ENCODE measurements around the gene TTC28. TPM values are rescaled to one million over a fixed set of nuclear protein-coding genes. Genes with fewer than 3 reads are reported as not detected.
"Not testable (repeated sequence)": the region's sequence is repeated elsewhere in the genome, so short reads cannot be mapped to it uniquely, and the experiment has no call there.

The TTC28 gene
- total RNA-seq, 1 donor from 2014 or later = 1.3 TPM

- no peak overlapping the region for H3K4me3 Mint-ChIP-seq
- no peaks in the 10 kb centered on the region for H3K36me3 Mint-ChIP-seq (ENCODE audit: low read depth)
- intact Hi-C loops (cut with micrococcal nuclease) = no loop called here
- no peaks in the 10 kb centered on the region for H3K4me1 Mint-ChIP-seq
- H3K9me3 Mint-ChIP-seq = no peaks in the 10 kb centered on the region
- H3K27ac Mint-ChIP-seq = no peak overlapping the region
- peaks cover 42% of the 10 kb centered on the region for H3K27me3 Mint-ChIP-seq
- no peak for DNase-seq
Observed at GRCh38 chr22:28498044-28498443, 181.6 kb downstream of the TTC28 start.

GRCh38 chr22:28497188-28497587 lies 182.5 kb downstream of the TTC28 start:
- DNase-seq = no peak
- H3K9me3 Mint-ChIP-seq = no peaks in the 10 kb centered on the region
- intact Hi-C loops (cut with micrococcal nuclease) = no loop called here
- no peak overlapping the region for H3K4me3 Mint-ChIP-seq
- peaks cover 38% of the 10 kb centered on the region for H3K27me3 Mint-ChIP-seq
- H3K27ac Mint-ChIP-seq = no peak overlapping the region
- H3K36me3 Mint-ChIP-seq (ENCODE audit: low read depth) = no peaks in the 10 kb centered on the region
- no peaks in the 10 kb centered on the region for H3K4me1 Mint-ChIP-seq

GRCh38 chr22:28491289-28491688 lies 188.4 kb downstream of the TTC28 start:
- H3K27ac Mint-ChIP-seq; DNase-seq; H3K4me3 Mint-ChIP-seq; H3K4me1 Mint-ChIP-seq; intact Hi-C loops (cut with micrococcal nuclease); H3K36me3 Mint-ChIP-seq (ENCODE audit: low read depth); H3K9me3 Mint-ChIP-seq: not testable (repeated sequence)
- H3K27me3 Mint-ChIP-seq = peaks cover 23% of the 10 kb centered on the region

- no peak overlapping the region for H3K4me3 Mint-ChIP-seq
- H3K4me1 Mint-ChIP-seq = no peaks in the 10 kb centered on the region
- no peak for DNase-seq
- H3K27ac Mint-ChIP-seq = no peak overlapping the region
- H3K9me3 Mint-ChIP-seq = no peaks in the 10 kb centered on the region
- intact Hi-C loops (cut with micrococcal nuclease) = no loop called here
- H3K36me3 Mint-ChIP-seq (ENCODE audit: low read depth) = no peaks in the 10 kb centered on the region
- peaks cover 19% of the 10 kb centered on the region for H3K27me3 Mint-ChIP-seq
Observed at GRCh38 chr22:28488825-28489224, 190.8 kb downstream of the TTC28 start.

- Mint-ChIP-seq H3K4me1 (no peaks in the 10 kb centered on the region), H3K36me3 (ENCODE audit: low read depth) (no peaks in the 10 kb centered on the region), H3K27ac (no peak overlapping the region), H3K4me3 (no peak overlapping the region), H3K27me3 (peaks cover 25% of the 10 kb centered on the region), H3K9me3 (no peaks in the 10 kb centered on the region)
- intact Hi-C loops (cut with micrococcal nuclease) = no loop called here
- no peak for DNase-seq
Observed at GRCh38 chr22:28484662-28485061, 195.0 kb downstream of the TTC28 start.

- no peak overlapping the region for H3K4me3 Mint-ChIP-seq
- intact Hi-C loops (cut with micrococcal nuclease) = no loop called here
- no peaks in the 10 kb centered on the region for H3K9me3 Mint-ChIP-seq
- H3K27ac Mint-ChIP-seq = no peak overlapping the region
- no peaks in the 10 kb centered on the region for H3K36me3 Mint-ChIP-seq (ENCODE audit: low read depth)
- H3K27me3 Mint-ChIP-seq = peaks cover 27% of the 10 kb centered on the region
- no peaks in the 10 kb centered on the region for H3K4me1 Mint-ChIP-seq
- DNase-seq = no peak
Observed at GRCh38 chr22:28481725-28482124, 197.9 kb downstream of the TTC28 start.

- Mint-ChIP-seq H3K36me3 (ENCODE audit: low read depth) (no peaks in the 10 kb centered on the region), H3K27ac (no peak overlapping the region), H3K9me3 (no peaks in the 10 kb centered on the region), H3K4me3 (no peak overlapping the region), H3K27me3 (peaks cover 25% of the 10 kb centered on the region), H3K4me1 (no peaks in the 10 kb centered on the region)
- intact Hi-C loops (cut with micrococcal nuclease) = no loop called here
- no peak for DNase-seq
Observed at GRCh38 chr22:28480000-28480715, 199.5 kb downstream of the TTC28 start.

- Mint-ChIP-seq H3K9me3 (no peaks in the 10 kb centered on the region), H3K27me3 (peaks cover 21% of the 10 kb centered on the region), H3K4me1 (no peaks in the 10 kb centered on the region), H3K4me3 (no peak overlapping the region), H3K36me3 (ENCODE audit: low read depth) (no peaks in the 10 kb centered on the region), H3K27ac (no peak overlapping the region)
- intact Hi-C loops (cut with micrococcal nuclease) = no loop called here
- DNase-seq = no peak
Observed at GRCh38 chr22:28478564-28478963, 201.1 kb downstream of the TTC28 start.

- H3K27me3 Mint-ChIP-seq = peaks cover 21% of the 10 kb centered on the region
- intact Hi-C loops (cut with micrococcal nuclease) = no loop called here
Observed at GRCh38 chr22:28477556-28477955, 202.1 kb downstream of the TTC28 start.

GRCh38 chr22:28474330-28474729 lies 205.3 kb downstream of the TTC28 start:
- DNase-seq = no peak
- H3K36me3 Mint-ChIP-seq (ENCODE audit: low read depth) = no peaks in the 10 kb centered on the region
- no peak overlapping the region for H3K4me3 Mint-ChIP-seq
- no peak overlapping the region for H3K27ac Mint-ChIP-seq
- peaks cover 23% of the 10 kb centered on the region for H3K27me3 Mint-ChIP-seq
- no peaks in the 10 kb centered on the region for H3K4me1 Mint-ChIP-seq
- intact Hi-C loops (cut with micrococcal nuclease) = no loop called here
- no peaks in the 10 kb centered on the region for H3K9me3 Mint-ChIP-seq

More at GRCh38 chr22:28477556-28477955, 202.1 kb downstream of the TTC28 start:
- Mint-ChIP-seq H3K27ac (no peak overlapping the region), H3K4me3 (no peak overlapping the region), H3K36me3 (ENCODE audit: low read depth) (no peaks in the 10 kb centered on the region), H3K9me3 (no peaks in the 10 kb centered on the region), H3K4me1 (no peaks in the 10 kb centered on the region)
- DNase-seq = no peak

GRCh38 chr22:28473258-28473657 lies 206.4 kb downstream of the TTC28 start:
- H3K36me3 Mint-ChIP-seq (ENCODE audit: low read depth) = no peaks in the 10 kb centered on the region
- intact Hi-C loops (cut with micrococcal nuclease) = no loop called here
- H3K27me3 Mint-ChIP-seq = peaks cover 19% of the 10 kb centered on the region
- H3K9me3 Mint-ChIP-seq = no peaks in the 10 kb centered on the region
- DNase-seq = no peak
- H3K27ac Mint-ChIP-seq = no peak overlapping the region
- no peaks in the 10 kb centered on the region for H3K4me1 Mint-ChIP-seq
- H3K4me3 Mint-ChIP-seq = no peak overlapping the region

GRCh38 chr22:28467055-28467454 lies 212.6 kb downstream of the TTC28 start:
- peaks cover 13% of the 10 kb centered on the region for H3K27me3 Mint-ChIP-seq
- H3K27ac Mint-ChIP-seq; DNase-seq; intact Hi-C loops (cut with micrococcal nuclease); H3K9me3 Mint-ChIP-seq; H3K36me3 Mint-ChIP-seq (ENCODE audit: low read depth); H3K4me1 Mint-ChIP-seq; H3K4me3 Mint-ChIP-seq: not testable (repeated sequence)

- Mint-ChIP-seq H3K4me1 (no peaks in the 10 kb centered on the region), H3K36me3 (ENCODE audit: low read depth) (no peaks in the 10 kb centered on the region), H3K27ac (no peak overlapping the region), H3K9me3 (no peaks in the 10 kb centered on the region), H3K4me3 (no peak overlapping the region), H3K27me3 (peaks cover 9% of the 10 kb centered on the region)
- no peak for DNase-seq
- intact Hi-C loops (cut with micrococcal nuclease) = no loop called here
Observed at GRCh38 chr22:28466399-28466798, 213.2 kb downstream of the TTC28 start.

- intact Hi-C loops (cut with micrococcal nuclease) = no loop called here
- no peak for DNase-seq
- Mint-ChIP-seq H3K27ac (no peak overlapping the region), H3K9me3 (no peaks in the 10 kb centered on the region), H3K36me3 (ENCODE audit: low read depth) (no peaks in the 10 kb centered on the region), H3K4me1 (no peaks in the 10 kb centered on the region), H3K27me3 (peaks cover 9% of the 10 kb centered on the region), H3K4me3 (no peak overlapping the region)
Observed at GRCh38 chr22:28465841-28466240, 213.8 kb downstream of the TTC28 start.

GRCh38 chr22:28464127-28464526 lies 215.5 kb downstream of the TTC28 start:
- no peak for DNase-seq
- intact Hi-C loops (cut with micrococcal nuclease) = no loop called here
- Mint-ChIP-seq H3K4me3 (no peak overlapping the region), H3K27me3 (peaks cover 2% of the 10 kb centered on the region), H3K36me3 (ENCODE audit: low read depth) (no peaks in the 10 kb centered on the region), H3K4me1 (no peaks in the 10 kb centered on the region), H3K9me3 (no peaks in the 10 kb centered on the region), H3K27ac (no peak overlapping the region)
